Activated naive CD4-positive, alpha-beta T cell treated with anti-CD3 and anti-CD28 coated beads, Interleukin-2, amount 50 U/mL, for 72 hours (primary cell): ENCODE data around the gene OR14I1. TPM values are rescaled to one million over a fixed set of nuclear protein-coding genes. Genes with fewer than 3 reads are reported as not detected.
A peak's percentile ranks its signal among the peaks of the same experiment; 100 is the strongest.

Source experiments
- ATAC-seq, 2 donors: fragments of 150-1000 bp; cut with Tn5 transposase; 2 replicates each; pipeline ENCODE4 v1.10.0; 2021; ENCODE audit warnings: mild to moderate bottlenecking in 2 of 2, moderate library complexity in 2 of 2
- DNase-seq, 2 donors: peaks; one replicate each; pipeline ENCODE4 v3.0.0; 2021 to 2022; ENCODE audit warnings: low spot score in 2 of 2
- H3K27ac Mint-ChIP-seq, 2 donors: one replicate each; pipeline ENCODE4 v1.8.0; 2022; ENCODE audit warnings: mild to moderate bottlenecking in 2 of 2, mixed read lengths in 2 of 2
- H3K36me3 Mint-ChIP-seq, 2 donors: one replicate each; pipeline ENCODE4 v1.8.0; 2022; ENCODE audit warnings: mixed read lengths in 2 of 2
- H3K9me3 Mint-ChIP-seq, 2 donors: one replicate each; pipeline ENCODE4 v1.8.0; 2022; ENCODE audit warnings: mixed read lengths in 2 of 2
- total RNA-seq, 2 donors: library from RNA; stranded (reverse); gene quantifications; one replicate each; pipeline ENCODE4 v1.2.3, GENCODE V29; 2022

Gene OR14I1
- total RNA-seq: not detected

DNA sequence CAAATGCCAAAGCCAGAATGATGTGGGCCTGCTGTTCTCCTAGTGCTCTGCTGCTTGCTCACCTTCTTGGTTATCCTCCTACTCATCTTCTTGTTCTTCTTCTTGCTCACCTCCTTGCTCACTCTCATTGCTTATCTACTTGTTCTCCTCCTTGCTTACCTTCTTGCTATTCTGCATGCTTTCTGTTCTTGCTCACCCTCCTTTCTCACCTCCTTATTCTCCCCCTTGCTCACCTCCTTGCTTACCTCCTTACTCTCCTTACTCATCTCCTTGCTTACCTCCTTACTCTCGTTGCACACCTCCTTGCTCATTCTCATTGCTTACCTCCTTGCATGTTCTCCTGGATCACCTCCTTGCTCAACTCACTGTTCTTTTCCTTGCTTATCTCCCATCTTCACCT, at the start of gene OR14I1:
Gene OR14I1 (minus strand): TSS at position 53 of the 400 bp plus-strand sequence.
- no peak for DNase-seq
- Mint-ChIP-seq H3K27ac (no peak within 1 kb of the TSS), H3K36me3 (no peaks in the 10 kb centered on the region), H3K9me3 (no peaks in the 10 kb centered on the region)
- ATAC-seq: no peak

DNA sequence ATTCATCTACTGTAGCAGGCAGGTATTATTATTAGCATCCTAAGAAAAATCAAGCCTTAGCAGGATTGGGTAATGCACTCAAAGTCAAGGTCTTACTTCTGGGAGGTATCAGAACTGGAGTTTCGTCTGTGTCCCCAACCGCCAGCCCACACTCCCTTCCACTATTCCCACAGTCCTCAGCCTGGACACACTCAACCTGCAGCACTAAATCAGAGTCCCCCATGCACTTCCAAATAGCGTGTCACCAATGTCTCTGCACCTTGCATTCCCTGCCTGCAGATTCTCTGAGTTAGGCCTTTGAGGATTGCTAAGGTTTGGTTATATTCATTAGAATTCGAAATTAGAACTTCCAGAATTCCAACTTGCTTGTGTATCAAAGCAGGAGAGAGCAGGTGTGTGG, 49.1 kb upstream of the OR14I1 start:
- no peaks in the 10 kb centered on the region for H3K36me3 Mint-ChIP-seq
- peak overlapping the region; percentile 30 to 51 for H3K27ac Mint-ChIP-seq
- no peaks in the 10 kb centered on the region for H3K9me3 Mint-ChIP-seq
- ATAC-seq (peak in 1 of 2 donors; percentile 53), DNase-seq (no peak)

DNA sequence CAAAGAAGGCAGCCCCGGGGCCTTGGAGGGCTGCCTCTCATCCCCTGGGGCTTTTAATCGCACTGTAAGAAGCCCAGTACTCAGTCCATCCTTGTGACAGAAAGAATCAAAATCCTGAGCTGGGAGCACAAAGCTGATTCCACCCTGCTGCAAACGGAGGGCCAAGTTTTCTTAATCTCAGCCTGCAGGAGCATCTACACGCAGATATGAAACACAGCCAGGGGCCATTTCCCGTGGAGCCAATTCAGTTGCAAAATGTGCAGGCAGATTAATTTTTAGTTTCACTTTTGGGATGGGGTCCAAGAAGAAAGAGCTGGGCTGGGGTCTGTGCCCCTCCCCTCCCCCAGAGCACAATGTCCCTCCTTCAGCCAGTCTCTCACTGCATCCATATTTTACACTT, 48.6 kb upstream of the OR14I1 start:
- no peaks in the 10 kb centered on the region for H3K36me3 Mint-ChIP-seq
- no peak overlapping the region for H3K27ac Mint-ChIP-seq
- peak in 1 of 2 donors; percentile 16 for ATAC-seq
- H3K9me3 Mint-ChIP-seq: no peaks in the 10 kb centered on the region
- no peak for DNase-seq

DNA sequence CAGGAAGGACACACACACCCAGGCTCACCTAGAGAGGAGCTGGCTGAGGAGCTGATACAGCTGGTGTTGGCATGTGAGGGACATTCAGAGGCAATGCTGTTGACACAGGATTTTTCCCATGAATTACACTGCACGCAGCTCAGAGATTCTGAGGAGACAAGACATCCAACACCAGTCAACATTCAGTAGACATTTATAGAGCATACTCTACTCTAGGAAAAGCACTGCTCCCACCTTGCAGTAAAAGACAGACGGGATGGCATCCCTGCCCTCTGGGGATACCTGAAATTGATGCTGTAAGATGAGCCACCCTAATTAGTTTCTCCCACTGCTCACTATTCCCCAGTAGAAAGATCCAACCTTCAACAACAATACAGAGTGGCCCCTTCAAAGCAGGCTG, 47.9 kb upstream of the OR14I1 start:
- no peaks in the 10 kb centered on the region for H3K36me3 Mint-ChIP-seq
- ATAC-seq (no peak), DNase-seq (no peak)
- H3K27ac Mint-ChIP-seq: no peak overlapping the region
- no peaks in the 10 kb centered on the region for H3K9me3 Mint-ChIP-seq

DNA sequence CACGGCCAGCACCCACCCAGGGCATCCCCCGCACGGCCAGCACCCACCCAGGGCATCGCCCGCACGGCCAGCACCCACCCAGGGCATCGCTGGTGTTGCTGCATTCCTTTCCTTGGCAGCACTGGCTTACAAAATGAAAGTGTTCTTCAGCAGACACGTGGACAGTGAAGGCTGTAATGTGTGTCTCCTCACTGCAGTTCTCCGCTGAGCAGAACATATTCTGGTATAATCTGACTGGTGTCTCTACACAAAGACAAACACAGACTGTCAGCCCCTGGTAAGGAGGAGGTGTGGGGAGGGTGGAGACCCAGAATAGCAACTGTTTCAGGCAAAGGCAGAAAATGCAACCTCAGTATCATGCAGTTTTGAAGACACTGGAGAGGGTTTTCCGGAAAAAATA, 45.6 kb upstream of the OR14I1 start:
- ATAC-seq (no peak), DNase-seq (no peak)
- no peak overlapping the region for H3K27ac Mint-ChIP-seq
- H3K9me3 Mint-ChIP-seq: no peaks in the 10 kb centered on the region
- no peaks in the 10 kb centered on the region for H3K36me3 Mint-ChIP-seq

DNA sequence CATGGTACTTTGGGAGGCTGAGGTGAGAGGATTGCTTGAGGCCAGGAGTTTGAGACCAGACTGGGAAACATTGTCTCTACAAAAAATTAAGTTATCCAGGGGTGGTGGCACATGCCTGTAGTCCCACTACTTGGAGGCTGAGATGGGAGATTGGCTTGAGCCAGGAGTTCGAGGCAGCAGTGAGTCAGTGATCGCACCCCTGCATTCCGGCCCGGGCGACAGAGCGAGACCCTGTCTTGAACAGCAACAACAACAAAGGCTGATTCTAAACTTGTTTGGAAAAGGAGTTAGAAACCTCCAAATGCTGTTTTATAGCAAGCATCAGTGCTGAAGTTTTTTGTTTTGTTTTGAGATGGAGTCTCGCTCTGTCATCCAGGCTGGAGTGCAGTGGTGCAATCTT, 38.3 kb upstream of the OR14I1 start:
- H3K36me3 Mint-ChIP-seq: no peaks in the 10 kb centered on the region
- DNase-seq: no peak
- ATAC-seq: no peak
- no peak overlapping the region for H3K27ac Mint-ChIP-seq
- no peaks in the 10 kb centered on the region for H3K9me3 Mint-ChIP-seq

DNA sequence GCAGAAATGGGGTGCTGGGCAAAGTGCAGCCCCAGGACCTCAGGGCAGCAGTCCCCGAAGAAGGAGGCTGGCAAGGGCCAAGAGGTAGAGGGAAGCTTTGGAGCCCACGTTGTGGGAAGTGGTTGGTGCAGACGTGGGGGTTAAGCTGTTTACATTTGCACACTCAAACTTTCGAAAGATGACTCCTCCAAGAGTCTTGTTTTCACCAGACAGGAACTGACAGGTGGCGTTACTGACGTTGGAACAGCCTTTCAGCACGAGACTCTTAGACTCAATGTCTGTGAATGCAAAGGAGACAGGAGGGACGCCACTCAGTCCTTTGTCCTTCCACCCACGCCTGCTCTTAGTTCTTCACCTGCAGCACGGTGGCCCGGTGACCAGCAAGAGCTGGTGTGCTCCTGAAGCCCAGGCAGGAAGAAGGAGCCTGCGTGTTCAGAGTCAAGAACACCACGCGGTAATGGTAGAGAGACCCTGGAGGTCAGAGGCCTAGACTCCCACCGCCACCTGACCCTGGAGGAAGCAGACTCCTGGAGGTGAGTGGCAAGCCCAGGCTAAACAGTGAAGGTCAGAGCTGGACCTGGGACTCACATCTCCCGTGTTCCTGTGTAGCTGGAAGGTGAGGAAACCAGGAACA, 37.1 kb upstream of the OR14I1 start:
- ATAC-seq (no peak), DNase-seq (no peak)
- Mint-ChIP-seq H3K36me3 (peaks cover 0 to 5% of the 10 kb centered on the region in 2 donors), H3K27ac (no peak overlapping the region), H3K9me3 (peaks cover 4 to 5% of the 10 kb centered on the region in 2 donors)

DNA sequence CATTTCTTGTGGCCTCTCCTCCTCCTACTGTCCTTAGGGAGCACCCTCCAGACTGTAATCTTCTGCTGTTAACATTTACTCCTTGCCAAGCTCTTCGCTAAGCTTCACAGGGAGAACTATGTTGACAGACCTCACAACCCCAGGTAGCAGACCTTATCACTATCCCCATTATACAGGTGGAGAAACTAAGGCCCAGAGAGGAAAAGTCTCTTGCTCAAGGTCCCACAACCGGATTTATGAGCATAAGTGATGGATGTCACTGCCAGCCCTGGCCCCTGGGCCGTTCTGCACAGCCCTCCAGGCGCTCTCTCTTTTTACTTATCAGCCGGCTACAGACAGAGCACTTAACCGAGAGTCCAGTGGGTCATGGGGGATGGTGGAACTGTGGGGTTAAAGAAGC, 34.9 kb upstream of the OR14I1 start:
- DNase-seq (no peak), ATAC-seq (no peak)
- Mint-ChIP-seq H3K9me3 (peaks cover 4 to 5% of the 10 kb centered on the region in 2 donors), H3K36me3 (peaks cover 0 to 5% of the 10 kb centered on the region in 2 donors), H3K27ac (no peak overlapping the region)

DNA sequence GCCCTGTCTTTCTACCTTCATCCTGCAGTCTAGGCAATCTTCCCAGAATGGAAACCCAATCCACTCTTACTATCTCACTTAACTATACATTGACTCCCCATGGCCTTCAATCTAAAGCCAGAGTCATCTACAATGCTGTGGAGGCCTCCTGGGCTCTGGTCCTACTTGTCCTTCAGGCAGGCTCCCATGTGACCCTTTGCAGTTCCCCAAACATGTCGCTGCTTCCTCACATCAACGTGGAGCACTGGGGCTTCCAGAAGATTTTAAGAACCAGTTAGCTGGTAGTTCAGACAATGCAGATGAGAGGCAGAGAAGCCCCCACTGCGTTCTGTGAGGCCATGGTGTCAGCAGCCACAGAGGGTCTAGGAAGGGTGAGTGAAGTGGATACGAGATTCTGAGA, 34.4 kb upstream of the OR14I1 start:
- ATAC-seq: no peak
- H3K9me3 Mint-ChIP-seq: peaks cover 4 to 5% of the 10 kb centered on the region in 2 donors
- peaks cover 0 to 5% of the 10 kb centered on the region in 2 donors for H3K36me3 Mint-ChIP-seq
- no peak overlapping the region for H3K27ac Mint-ChIP-seq
- DNase-seq: no peak

DNA sequence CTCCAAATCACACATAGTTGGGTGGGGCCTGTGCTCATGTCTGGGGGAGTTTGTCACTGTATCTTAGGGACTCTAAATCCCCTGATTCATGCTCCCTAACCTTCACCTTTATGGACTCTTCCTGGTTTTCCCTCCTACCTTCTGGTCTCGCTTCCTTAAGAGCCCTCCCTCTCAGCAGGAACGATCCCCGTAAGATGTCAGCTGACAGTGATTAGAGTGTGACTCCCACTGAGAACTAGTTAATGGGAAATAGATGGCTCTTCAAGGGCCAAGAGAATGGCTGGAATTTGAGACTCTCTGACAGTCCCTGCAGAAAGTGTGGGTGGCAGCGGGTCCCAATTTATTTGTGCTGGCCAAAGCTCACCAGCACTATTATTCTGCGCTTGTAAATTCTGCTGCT, 31.0 kb upstream of the OR14I1 start:
- peaks cover 4 to 5% of the 10 kb centered on the region in 2 donors for H3K9me3 Mint-ChIP-seq
- no peak for DNase-seq
- ATAC-seq: no peak

DNA sequence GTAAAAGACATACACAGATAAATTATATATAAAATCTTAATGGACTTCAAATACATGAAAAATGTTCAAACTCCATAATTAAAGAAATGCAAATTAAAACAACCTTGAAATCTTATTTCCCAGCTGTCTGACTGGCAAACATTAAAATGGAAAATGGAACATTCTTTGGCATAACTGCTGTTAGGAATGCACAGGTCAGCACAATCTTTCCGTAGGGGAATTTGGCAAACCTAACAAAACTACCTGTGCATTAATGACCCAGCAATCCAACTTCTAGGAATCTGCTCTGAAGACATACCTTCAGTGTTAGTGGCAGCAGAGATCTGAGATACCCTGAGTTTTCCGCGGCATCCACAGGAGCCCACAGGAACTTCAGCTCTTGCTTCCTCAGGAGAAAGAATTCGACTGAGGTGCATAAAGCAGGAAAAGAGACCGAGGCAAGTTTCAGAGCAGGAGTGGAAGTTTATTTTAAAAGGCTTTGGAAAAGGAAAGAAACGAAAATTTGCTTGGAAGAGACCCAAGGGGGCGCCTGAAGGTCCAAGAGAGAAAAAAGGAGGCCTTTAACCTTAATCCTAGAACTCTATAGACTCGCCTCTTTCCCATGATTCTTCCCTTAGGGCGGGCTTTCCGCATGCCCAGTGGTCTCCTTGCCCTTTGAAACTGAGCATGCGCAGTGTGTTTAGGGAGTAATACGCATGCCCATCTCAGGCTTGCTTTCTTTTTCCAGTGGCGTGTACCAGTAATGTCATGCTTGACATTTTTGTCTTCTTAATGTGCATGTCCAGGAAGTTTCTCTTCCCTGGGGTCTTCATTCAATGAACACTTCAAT, 28.2 kb upstream of the OR14I1 start:
- DNase-seq: no peak
- no peak for ATAC-seq
- Mint-ChIP-seq H3K36me3 (peaks cover 0 to 5% of the 10 kb centered on the region in 2 donors), H3K27ac (no peak overlapping the region), H3K9me3 (peaks cover 4 to 5% of the 10 kb centered on the region in 2 donors)

More for the DNA sequence above, 31.0 kb upstream of the OR14I1 start:
- H3K36me3 Mint-ChIP-seq: peaks cover 0 to 5% of the 10 kb centered on the region in 2 donors
- H3K27ac Mint-ChIP-seq: no peak overlapping the region

DNA sequence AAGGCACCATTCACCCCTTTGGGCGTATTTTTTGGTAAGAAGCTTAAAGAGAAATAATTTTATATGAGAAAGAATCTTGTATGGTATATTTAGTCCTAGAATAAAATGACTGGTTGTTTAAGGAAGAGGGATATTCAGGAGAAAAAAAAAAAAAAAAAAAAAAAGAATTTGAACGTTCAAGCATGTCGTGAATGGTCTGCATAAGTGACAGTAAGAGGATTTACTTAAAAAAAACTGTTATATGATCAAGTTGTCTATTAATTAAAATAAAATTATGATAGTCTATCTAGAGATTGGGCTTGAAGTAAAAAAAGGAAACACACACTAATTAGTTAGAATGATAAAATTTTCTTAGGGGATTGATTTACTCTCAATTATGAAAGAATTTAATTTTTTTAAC, 11.7 kb upstream of the OR14I1 start:
- DNase-seq (no peak), ATAC-seq (no peak)
- Mint-ChIP-seq H3K9me3 (peaks cover 5 to 6% of the 10 kb centered on the region in 2 donors), H3K36me3 (no peaks in the 10 kb centered on the region), H3K27ac (no peak overlapping the region)

DNA sequence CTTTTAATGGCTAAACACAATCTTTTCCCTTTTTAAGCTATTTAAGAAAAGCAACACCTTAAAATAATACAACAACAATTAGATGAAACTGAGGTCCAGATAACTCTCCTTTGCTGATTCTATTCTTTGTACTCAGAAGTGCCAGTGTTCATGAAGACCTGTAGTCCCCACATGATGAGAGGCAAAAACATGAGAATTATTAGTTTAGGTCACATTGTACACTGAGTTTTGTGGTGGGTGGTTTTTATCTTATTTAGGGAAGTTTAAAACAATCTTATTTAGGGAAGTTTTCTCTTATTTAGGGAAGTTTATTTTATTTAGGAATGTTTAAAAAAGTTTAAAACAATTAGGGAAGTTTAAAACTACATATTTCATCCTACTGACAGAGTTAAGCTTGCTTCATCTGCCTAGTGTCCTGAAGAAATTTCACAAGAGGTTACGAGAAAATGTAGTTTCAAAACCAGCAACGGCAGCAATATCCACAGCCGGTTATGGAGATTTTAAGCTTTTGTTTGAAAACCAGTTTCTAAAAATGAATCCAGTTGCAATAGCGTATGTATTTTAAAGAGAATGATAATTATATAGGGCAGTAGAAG, 7.8 kb upstream of the OR14I1 start:
- Mint-ChIP-seq H3K27ac (no peak overlapping the region), H3K36me3 (no peaks in the 10 kb centered on the region), H3K9me3 (peaks cover 4 to 5% of the 10 kb centered on the region in 2 donors)
- ATAC-seq (no peak), DNase-seq (no peak)

DNA sequence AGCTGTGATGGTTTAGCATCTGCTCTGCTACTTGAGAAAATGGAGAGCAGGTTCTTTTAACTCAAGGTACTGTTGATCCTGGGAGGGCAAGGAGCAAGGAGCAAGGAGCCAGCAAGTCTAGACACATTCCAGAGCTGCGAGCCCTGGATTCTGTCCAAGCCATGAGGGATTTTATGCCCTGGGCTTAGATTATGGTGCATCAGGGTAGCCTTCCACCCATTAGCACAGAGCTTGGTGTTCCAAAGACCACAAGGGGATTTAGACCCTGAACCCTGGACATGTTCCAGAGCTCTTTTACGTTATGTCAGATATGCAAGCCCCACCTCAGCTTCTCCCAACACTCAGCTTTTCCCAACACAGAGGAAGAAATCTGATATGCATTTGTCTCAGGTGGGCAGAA, 2.0 kb upstream of the OR14I1 start:
- no peaks in the 10 kb centered on the region for H3K9me3 Mint-ChIP-seq
- H3K27ac Mint-ChIP-seq: no peak overlapping the region
- H3K36me3 Mint-ChIP-seq: no peaks in the 10 kb centered on the region
- ATAC-seq (no peak), DNase-seq (no peak)

DNA sequence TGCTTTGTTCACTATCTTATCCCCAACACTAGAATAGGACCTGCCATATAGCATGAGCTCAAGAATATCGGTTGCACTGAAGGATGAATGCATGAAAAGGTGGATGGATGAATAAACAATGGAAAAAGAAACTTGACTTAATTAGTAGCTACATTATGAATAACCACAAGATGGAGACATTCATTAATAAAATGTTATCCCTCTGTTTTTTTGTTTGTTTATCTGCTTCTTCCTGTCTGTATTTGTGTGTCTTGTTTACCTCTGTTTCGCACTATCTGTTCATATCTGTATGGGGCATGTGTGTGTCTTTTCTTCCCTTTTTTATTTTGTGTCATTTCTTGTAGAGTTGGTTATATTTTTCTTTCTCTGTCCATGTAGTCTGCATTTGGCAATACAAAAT, 1.1 kb upstream of the OR14I1 start:
- DNase-seq (no peak), ATAC-seq (no peak)
- H3K27ac Mint-ChIP-seq: no peak overlapping the region
- H3K36me3 Mint-ChIP-seq: no peaks in the 10 kb centered on the region
- H3K9me3 Mint-ChIP-seq: no peaks in the 10 kb centered on the region

DNA sequence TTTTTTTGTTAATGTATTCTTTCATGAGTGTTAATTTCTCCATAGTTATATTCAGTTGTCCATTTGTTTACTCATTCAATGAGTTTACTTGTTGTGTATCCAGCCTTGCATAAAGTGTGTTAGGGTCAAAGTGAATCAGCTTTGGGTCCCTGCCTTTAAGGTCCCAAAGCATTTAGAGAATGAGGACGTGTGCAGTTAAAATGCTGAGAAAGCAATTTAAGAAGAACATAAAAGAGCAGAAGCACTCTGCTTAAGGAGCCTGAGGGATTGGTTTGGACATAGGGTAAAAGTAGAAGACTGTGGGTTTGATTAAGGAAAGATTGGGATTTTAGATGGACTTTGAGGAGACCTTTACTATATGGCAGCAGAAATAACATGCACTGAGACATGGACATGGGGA, 3.5 kb downstream of the OR14I1 start:
- no peak for ATAC-seq
- Mint-ChIP-seq H3K27ac (no peak overlapping the region), H3K36me3 (no peaks in the 10 kb centered on the region), H3K9me3 (no peaks in the 10 kb centered on the region)
- DNase-seq: no peak

DNA sequence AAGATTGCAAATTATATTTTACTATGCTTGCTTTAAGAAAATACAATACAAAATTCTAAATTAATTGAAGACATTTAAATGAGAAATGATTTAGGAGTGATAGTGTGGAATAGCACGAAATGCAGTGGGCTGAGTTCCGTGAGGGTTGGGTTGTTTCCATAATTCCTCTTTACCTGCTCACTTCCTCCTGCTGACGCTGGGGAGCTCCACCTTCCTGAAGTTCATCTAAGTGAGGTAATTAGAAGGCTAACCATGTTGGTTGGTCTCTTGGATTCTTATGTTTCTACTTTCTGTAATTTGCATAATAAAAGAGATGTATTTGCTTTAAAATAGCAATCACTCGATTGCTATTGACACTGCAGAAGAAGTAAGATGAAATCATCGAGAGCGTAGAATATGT, 4.7 kb downstream of the OR14I1 start:
- H3K9me3 Mint-ChIP-seq: no peaks in the 10 kb centered on the region

More for the DNA sequence above, 4.7 kb downstream of the OR14I1 start:
- Mint-ChIP-seq H3K27ac (no peak overlapping the region), H3K36me3 (no peaks in the 10 kb centered on the region)
- DNase-seq (no peak), ATAC-seq (no peak)
